Measurements from ENCODE around the gene TRIM33. TPM values are rescaled to one million over a fixed set of nuclear protein-coding genes. Genes with fewer than 3 reads are reported as not detected.
A peak's percentile ranks its signal among the peaks of the same experiment; 100 is the strongest.

TRIM33 gene
- total RNA-seq, 1 donor from 2014 or later, result 36.4 TPM

- Histone ChIP-seq H3K4me1 (no peaks in the 10 kb centered on the region), H3K9me3 (peaks cover 18% of the 10 kb centered on the region), H3K27ac (no peak overlapping the region), H3K27me3 (ENCODE audit: low read depth) (no peaks in the 10 kb centered on the region), H3K4me3 (no peak overlapping the region), H3K36me3 (no peaks in the 10 kb centered on the region)
- intact Hi-C loops (cut with DNase I), result no loop called here
- DNase-seq (no peak), ATAC-seq (no peak)
- no peak for TF ChIP-seq CTCF (IDR thresholded peaks at IDR 0.05)
Observed at GRCh38 chr1:114359791-114360190, 151.2 kb downstream of the TRIM33 start.

GRCh38 chr1:114355240-114355639 is 155.8 kb downstream of the TRIM33 start:
- DNase-seq, result no peak
- TF ChIP-seq CTCF (IDR thresholded peaks at IDR 0.05), result no peak
- H3K9me3 ChIP-seq, result no peaks in the 10 kb centered on the region

GRCh38 chr1:114353262-114353661 is 157.7 kb downstream of the TRIM33 start:
- DNase-seq (peak; percentile 56), ATAC-seq (peak; percentile 57 to 62)
- Histone ChIP-seq H3K4me3 (no peak overlapping the region), H3K36me3 (no peaks in the 10 kb centered on the region), H3K9me3 (no peaks in the 10 kb centered on the region), H3K27ac (no peak overlapping the region), H3K4me1 (peaks cover 12% of the 10 kb centered on the region), H3K27me3 (ENCODE audit: low read depth) (no peaks in the 10 kb centered on the region)
- intact Hi-C loops (cut with DNase I), result no loop called here
- TF ChIP-seq CTCF (IDR thresholded peaks at IDR 0.05), result no peak

More at GRCh38 chr1:114355240-114355639, 155.8 kb downstream of the TRIM33 start:
- intact Hi-C loops (cut with DNase I), result no loop called here
- H3K36me3 ChIP-seq, result no peaks in the 10 kb centered on the region
- no peak for ATAC-seq
- no peak overlapping the region for H3K27ac ChIP-seq
- peaks cover 12% of the 10 kb centered on the region for H3K4me1 ChIP-seq
- no peak overlapping the region for H3K4me3 ChIP-seq
- no peaks in the 10 kb centered on the region for H3K27me3 ChIP-seq (ENCODE audit: low read depth)

GRCh38 chr1:114352797-114353196 is 158.2 kb downstream of the TRIM33 start:
- H3K27me3 ChIP-seq (ENCODE audit: low read depth), result no peaks in the 10 kb centered on the region

GRCh38 chr1:114350731-114351445 is 160.1 kb downstream of the TRIM33 start:
- H3K4me3 ChIP-seq, result no peak overlapping the region
- H3K27me3 ChIP-seq (ENCODE audit: low read depth), result no peaks in the 10 kb centered on the region
- ATAC-seq (no peak), DNase-seq (no peak)
- peaks cover 20% of the 10 kb centered on the region for H3K4me1 ChIP-seq
- intact Hi-C loops (cut with DNase I), result no loop called here
- H3K9me3 ChIP-seq, result no peaks in the 10 kb centered on the region
- TF ChIP-seq CTCF (IDR thresholded peaks at IDR 0.05), result no peak
- H3K27ac ChIP-seq, result no peak overlapping the region
- H3K36me3 ChIP-seq, result no peaks in the 10 kb centered on the region

More at GRCh38 chr1:114352797-114353196, 158.2 kb downstream of the TRIM33 start:
- Histone ChIP-seq H3K4me3 (no peak overlapping the region), H3K27ac (no peak overlapping the region), H3K9me3 (no peaks in the 10 kb centered on the region), H3K36me3 (no peaks in the 10 kb centered on the region), H3K4me1 (peaks cover 12% of the 10 kb centered on the region)
- ATAC-seq (peak in 1 of 2 donors; percentile 57), DNase-seq (no peak)
- no peak for TF ChIP-seq CTCF (IDR thresholded peaks at IDR 0.05)
- intact Hi-C loops (cut with DNase I), result no loop called here

Measured in lower lobe of right lung (tissue), 2 donors.